Jurkat, Clone E6-1 (cell line): ENCODE results near the gene COL6A2.
"Not testable (repeated sequence)": the region's sequence is repeated elsewhere in the genome, so short reads cannot be mapped to it uniquely, and the experiment has no call there.

Experiments
- DNase-seq: peaks from one replicate; pipeline ENCODE4 v3.0.0-alpha.2; 2011; ENCODE audit warnings: low read depth, low spot score
- H3K4me3 ChIP-seq: 2 replicates; pipeline ENCODE4 v1.5.1; 2011; ENCODE audit warnings: mild to moderate bottlenecking, low read length, control low read depth, moderate library complexity

COL6A2 gene

GRCh38 chr21:46076724-46077123 lies 21.2 kb upstream of the COL6A2 start:
- not testable (repeated sequence) for DNase-seq, H3K4me3 ChIP-seq

- DNase-seq, result no peak
- no peak overlapping the region for H3K4me3 ChIP-seq
Measured at GRCh38 chr21:46077674-46078101, 20.2 kb upstream of the COL6A2 start.

- no peak for DNase-seq
- H3K4me3 ChIP-seq, result no peak overlapping the region
Measured at GRCh38 chr21:46078322-46078977, 19.5 kb upstream of the COL6A2 start.

DNA sequence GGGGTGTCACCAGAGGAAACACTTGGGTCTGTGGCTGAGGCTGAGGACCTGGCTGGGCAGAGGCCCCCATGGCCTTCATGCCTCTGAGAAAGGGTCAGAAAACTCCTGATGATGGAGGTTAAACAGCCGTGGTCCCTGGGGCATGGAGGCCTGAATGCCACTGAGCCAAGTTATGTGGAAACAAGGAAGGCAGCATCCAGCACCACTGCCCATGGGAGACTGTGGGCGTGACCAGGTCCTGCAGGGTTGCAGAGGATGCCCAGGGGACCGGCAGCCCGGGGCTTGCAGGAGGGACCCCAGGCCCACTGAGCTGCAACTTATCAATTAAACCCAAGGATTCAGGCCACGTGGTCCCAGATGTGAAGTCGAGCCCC lies 18.9 kb upstream of the COL6A2 start:
- DNase-seq, result no peak
- no peak overlapping the region for H3K4me3 ChIP-seq

DNA sequence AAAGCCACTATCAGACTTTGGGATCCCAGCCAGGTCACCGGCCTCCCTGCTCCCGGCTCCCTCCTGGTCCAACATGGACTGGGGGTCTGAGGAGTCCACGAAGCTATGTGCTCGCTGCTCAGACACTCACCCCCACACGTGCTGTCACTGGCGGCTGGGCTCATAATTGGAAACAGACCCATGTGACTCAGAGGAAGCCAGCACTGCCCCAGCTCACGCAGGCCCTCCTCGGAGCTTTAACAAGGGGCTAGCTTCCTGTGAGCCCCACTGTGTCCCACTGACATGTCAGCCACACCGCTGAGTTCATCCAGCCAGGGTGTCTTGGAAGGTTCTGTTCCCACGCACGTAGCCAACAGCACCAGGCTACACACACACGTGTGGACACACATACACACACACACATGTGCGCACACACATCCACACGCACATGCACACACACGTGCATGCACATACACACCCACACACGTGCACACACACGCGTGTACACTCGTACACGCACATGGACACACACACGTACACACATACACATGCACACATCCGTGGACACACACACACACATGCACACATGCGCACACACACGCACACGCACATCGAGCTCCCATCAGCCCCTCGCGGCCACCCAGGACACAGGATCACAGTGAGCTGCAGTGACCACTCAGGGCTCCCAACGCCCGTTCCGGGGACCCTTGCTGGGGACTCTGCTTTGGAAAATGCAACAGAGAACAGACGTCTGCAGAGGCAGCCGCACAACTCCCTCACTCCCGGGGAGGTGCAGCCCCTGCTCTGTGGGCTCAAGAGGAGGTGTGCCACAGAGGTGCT lies 18.4 kb upstream of the COL6A2 start:
- no peak for DNase-seq
- H3K4me3 ChIP-seq, result no peak overlapping the region

- no peak for DNase-seq
- no peak overlapping the region for H3K4me3 ChIP-seq
Measured at GRCh38 chr21:46080171-46081021, 17.5 kb upstream of the COL6A2 start.

- DNase-seq, result no peak
- H3K4me3 ChIP-seq, result no peak overlapping the region
Measured at GRCh38 chr21:46081022-46081861, 16.7 kb upstream of the COL6A2 start.

DNA sequence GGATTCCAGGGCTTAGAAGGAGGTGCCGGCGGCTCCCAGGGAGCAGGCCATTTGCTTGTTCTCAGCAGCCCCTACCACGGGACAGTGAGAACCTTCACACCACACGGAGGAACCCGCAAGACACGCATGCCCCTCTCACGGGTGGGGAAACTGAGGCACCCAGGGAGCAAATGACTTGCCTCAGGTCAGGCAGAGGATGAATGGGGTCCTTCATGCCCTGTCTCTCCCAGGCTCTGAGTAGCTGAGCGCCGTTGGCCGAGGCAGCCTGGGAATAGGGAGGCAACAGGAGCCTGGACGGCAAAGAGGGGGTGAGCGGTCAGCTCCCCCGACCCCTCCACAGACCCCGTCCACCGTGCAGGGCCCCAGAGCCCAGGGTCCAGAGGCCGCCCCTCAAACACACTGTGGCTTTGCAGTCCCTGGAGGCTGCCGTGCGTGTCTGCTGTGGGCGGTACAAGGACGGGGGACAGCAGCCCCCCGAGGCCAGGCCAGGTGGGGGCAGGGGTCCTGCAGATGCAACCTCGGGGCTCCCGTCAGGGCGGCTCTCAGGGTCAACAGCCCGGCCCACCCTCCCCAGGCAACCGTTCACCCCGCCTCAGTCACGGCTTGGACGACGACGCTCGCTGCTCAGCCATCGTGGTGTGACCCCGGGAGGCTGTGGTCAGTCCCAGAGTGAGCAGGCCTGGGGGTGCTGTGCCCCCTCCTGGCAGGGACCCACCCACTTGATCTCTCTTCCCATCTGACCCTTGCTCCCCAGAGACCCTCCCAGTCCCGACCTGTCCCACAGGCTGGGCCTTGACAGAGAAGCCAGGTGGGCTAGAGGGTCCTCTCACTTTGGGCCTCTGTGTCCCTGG lies 15.8 kb upstream of the COL6A2 start:
- no peak overlapping the region for H3K4me3 ChIP-seq

DNA sequence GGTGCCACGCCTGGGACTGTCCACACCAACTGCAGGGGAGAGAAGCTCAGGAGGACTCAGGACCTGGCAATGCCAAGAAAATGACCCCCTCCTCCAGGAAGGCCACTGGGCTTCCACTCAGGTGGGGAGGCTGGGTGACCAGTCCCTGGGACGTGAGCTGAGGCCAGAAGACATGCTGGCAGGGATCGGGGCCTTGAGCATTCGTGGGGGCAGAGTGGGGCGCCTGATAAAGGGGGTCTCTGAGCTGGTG lies 15.3 kb upstream of the COL6A2 start:
- no peak for DNase-seq
- H3K4me3 ChIP-seq, result no peak overlapping the region

More for the DNA sequence above, 15.8 kb upstream of the COL6A2 start:
- DNase-seq, result no peak

DNA sequence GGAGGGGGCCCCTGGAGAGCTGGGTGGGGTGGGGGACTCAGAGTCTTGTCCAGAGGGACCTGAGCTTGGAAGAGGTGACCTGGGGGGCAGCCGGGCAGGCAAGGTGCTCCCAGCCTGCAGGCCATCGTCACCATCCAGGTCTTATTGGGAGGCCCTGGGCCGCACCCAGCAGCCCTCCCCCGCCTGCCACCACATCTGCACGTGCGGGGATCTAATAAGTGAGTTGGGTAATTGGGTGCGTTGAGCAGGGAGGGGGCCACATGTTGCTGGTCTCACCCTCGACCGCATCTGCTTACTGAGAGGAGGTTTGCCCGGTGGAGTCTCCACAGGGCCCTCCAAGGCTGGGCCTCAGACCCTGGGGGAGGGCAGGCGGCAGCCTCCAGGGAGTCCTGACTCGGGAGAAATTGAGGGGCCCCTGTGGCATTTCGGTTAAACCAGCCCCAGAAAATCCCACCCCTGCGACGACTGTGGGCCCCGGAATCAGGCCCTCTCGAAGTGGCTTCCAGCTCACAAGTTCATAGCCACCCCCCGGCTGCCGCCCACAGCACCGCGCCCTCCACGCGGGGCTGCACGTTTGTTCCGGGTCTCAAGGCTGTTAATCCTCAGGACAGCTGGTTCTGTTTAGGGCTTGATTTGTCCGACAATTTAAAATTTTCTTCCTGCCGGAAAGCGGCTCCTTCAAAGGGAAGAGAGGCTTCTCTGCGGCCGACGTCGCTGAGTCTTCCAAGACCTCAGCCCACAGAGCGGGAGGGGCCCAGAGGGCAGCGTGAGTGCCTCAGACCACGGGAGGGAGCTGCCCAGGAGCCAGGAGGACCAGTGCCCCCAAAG lies 14.7 kb upstream of the COL6A2 start:
- DNase-seq, result no peak
- no peak overlapping the region for H3K4me3 ChIP-seq

- no peak overlapping the region for H3K4me3 ChIP-seq
- no peak for DNase-seq
Measured at GRCh38 chr21:46083791-46084561, 13.9 kb upstream of the COL6A2 start.

- DNase-seq, result no peak
- H3K4me3 ChIP-seq, result no peak overlapping the region
Measured at GRCh38 chr21:46084709-46085108, 13.2 kb upstream of the COL6A2 start.

- DNase-seq, H3K4me3 ChIP-seq: not testable (repeated sequence)
Measured at GRCh38 chr21:46085259-46085658, 12.7 kb upstream of the COL6A2 start.

DNA sequence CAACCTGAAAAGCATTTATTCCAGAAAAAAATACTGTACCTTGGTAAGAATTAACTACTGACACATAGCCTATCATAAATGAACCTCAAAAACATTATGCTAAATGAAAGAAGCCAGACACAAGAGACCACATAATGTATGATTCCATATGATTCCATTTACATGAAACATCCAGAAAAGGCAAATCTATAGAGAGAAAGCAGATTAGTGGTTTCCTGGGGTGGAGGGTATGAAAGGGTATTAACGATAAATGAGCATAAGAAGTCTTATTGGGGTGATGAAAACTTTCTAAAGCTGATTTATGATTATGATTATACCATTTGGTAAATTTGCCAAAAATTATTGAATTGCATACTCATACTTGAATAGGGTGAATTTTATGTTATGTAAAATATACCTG lies 10.3 kb upstream of the COL6A2 start:
- no peak for DNase-seq
- H3K4me3 ChIP-seq, result no peak overlapping the region

DNA sequence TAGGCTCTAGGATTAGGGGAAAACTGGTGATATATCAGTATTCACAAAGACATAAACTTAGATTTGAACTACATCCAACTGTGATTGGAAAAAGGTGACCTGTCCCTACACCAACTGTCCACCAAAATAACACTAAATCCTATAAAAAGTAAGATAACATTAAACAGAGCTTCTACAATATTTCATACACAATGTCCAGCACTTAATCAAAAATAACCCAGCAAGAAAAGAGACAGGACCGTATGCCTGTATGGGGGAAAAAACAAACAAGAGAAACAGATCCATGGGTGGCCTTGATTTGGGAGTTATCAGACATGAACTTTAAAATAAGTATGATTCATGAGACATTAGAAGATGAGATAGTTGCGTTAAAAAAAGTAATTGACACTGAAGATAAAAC lies 9.7 kb upstream of the COL6A2 start:
- H3K4me3 ChIP-seq, result no peak overlapping the region

GRCh38 chr21:46089285-46089684 lies 8.6 kb upstream of the COL6A2 start:
- H3K4me3 ChIP-seq, result no peak overlapping the region
- no peak for DNase-seq

More for the DNA sequence above, 9.7 kb upstream of the COL6A2 start:
- no peak for DNase-seq

DNA sequence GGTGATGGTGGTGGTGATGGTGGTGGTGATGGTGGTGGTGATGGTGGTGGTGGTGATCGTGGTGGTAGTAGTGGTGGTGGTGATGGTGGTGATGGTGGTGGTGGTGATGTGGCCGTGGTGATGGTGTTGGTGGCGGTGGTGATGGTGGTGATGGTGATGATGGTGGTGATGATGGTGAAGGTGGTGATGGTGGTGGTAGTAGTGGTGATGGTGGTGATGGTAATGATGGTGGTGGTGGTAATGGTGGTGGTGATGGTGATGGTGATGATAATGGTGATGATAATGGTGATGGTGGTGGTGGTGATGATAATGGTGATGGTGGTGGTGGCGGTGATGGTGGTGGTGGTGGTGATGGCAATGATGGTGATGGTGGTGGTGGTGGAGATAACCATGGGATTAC lies 6.8 kb upstream of the COL6A2 start:
- DNase-seq, result no peak
- no peak overlapping the region for H3K4me3 ChIP-seq
